ENCODE data around the gene PRKAR1B.

Gene PRKAR1B

DNA sequence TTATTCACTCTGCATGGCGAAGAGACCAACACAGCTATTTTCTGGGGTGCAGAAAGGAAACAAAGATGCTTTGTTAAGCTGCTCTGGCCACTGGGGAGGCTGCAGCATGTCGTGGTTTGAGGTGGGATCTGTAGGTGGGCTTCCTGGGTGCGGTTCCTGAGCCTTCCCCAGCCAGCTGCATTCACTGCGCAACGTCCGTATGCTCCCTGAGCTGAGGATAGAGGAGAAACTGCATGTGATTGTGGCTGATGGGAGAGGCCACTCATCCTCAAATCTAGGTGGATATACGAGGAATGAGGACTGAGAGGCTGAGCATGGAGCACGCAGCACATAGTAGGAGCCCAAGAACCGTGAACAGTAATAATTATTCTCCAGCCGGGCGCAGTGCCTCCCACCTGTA lies 10.4 kb downstream of the PRKAR1B start:
- Histone ChIP-seq H4K8ac (ENCODE audit: low read length) (no peak overlapping the region), H2AK5ac (ENCODE audit: low read length, severe bottlenecking) (no peak overlapping the region), H3K14ac (ENCODE audit: low read length in 2 of 2) (no peak overlapping the region), H2BK120ac (ENCODE audit: low read depth, low read length) (no peak overlapping the region), H2AFZ (ENCODE audit: low read depth, low read length) (no peak overlapping the region), H2BK15ac (ENCODE audit: low read depth, poor library complexity, severe bottlenecking) (no peak overlapping the region), H3K36me3 (ENCODE audit: control insufficient read depth in 1 of 2, insufficient read depth in 2 of 2, low read depth in 1 of 2, low read length in 2 of 2) (peaks cover 0 to 2% of the 10 kb centered on the region in 2 experiments), H3K4ac (ENCODE audit: low read depth in 1 of 2, low read length in 2 of 2) (no peak overlapping the region), H3K27ac (ENCODE audit: low read length, poor library complexity, severe bottlenecking) (no peak overlapping the region), H3K18ac (ENCODE audit: low read depth in 1 of 2, low read length in 2 of 2) (no peak overlapping the region), H2BK12ac (ENCODE audit: low read length in 2 of 2) (no peak overlapping the region), H3K79me1 (replicated peaks; ENCODE audit: low read length, poor library complexity, severe bottlenecking) (peaks cover 6% of the 10 kb centered on the region), H3K23ac (ENCODE audit: low read length in 2 of 2) (no peak overlapping the region), H2BK5ac (ENCODE audit: low read depth, low read length, poor library complexity, severe bottlenecking) (no peak overlapping the region), H3K9ac (ENCODE audit: low read length) (no peak overlapping the region), H4K91ac (ENCODE audit: low read length) (no peak overlapping the region), H3K9me3 (ENCODE audit: control insufficient read depth, low read length) (peaks cover 5% of the 10 kb centered on the region), H3K4me3 (ENCODE audit: insufficient read depth in 1 of 2, low read depth in 1 of 2, low read length in 2 of 2) (no peak overlapping the region), H3K27me3 (ENCODE audit: control insufficient read depth in 1 of 2, insufficient read depth in 1 of 2, low read length in 2 of 2) (peaks cover 3 to 8% of the 10 kb centered on the region in 2 experiments), H3K4me1 (ENCODE audit: control insufficient read depth, insufficient read depth, low read depth, low read length) (peaks cover 9% of the 10 kb centered on the region), H3K4me2 (ENCODE audit: low read length, poor library complexity, severe bottlenecking) (no peak overlapping the region)
- 95% methylated on average over 11 of the region's 11 CpGs for WGBS
- no peak for DNase-seq

GRCh38 chr7:716222-716621 lies 10.9 kb downstream of the PRKAR1B start:
- H2BK5ac ChIP-seq (ENCODE audit: low read depth, low read length, poor library complexity, severe bottlenecking): no peak overlapping the region

GRCh38 chr7:714251-714671 lies 12.8 kb downstream of the PRKAR1B start:
- 87% methylated on average over 13 of the region's 13 CpGs for WGBS
- H2BK120ac ChIP-seq (ENCODE audit: low read depth, low read length): no peak overlapping the region

More at GRCh38 chr7:716222-716621, 10.9 kb downstream of the PRKAR1B start:
- no peak overlapping the region for H2BK15ac ChIP-seq (ENCODE audit: low read depth, poor library complexity, severe bottlenecking)
- no peak overlapping the region for H3K23ac ChIP-seq (ENCODE audit: low read length in 2 of 2)
- no peak for DNase-seq
- no peak overlapping the region for H3K27ac ChIP-seq (ENCODE audit: low read length, poor library complexity, severe bottlenecking)
- H4K8ac ChIP-seq (ENCODE audit: low read length): no peak overlapping the region
- H4K91ac ChIP-seq (ENCODE audit: low read length): no peak overlapping the region
- peaks cover 3 to 10% of the 10 kb centered on the region in 2 experiments for H3K27me3 ChIP-seq (ENCODE audit: control insufficient read depth in 1 of 2, insufficient read depth in 1 of 2, low read length in 2 of 2)
- H2AFZ ChIP-seq (ENCODE audit: low read depth, low read length): no peak overlapping the region
- H2AK5ac ChIP-seq (ENCODE audit: low read length, severe bottlenecking): no peak overlapping the region
- H2BK12ac ChIP-seq (ENCODE audit: low read length in 2 of 2): no peak overlapping the region
- peaks cover 3% of the 10 kb centered on the region for H3K9me3 ChIP-seq (ENCODE audit: control insufficient read depth, low read length)
- H3K36me3 ChIP-seq (ENCODE audit: control insufficient read depth in 1 of 2, insufficient read depth in 2 of 2, low read depth in 1 of 2, low read length in 2 of 2): peaks cover 0 to 2% of the 10 kb centered on the region in 2 experiments
- WGBS: 89% methylated on average over 10 of the region's 10 CpGs
- no peak overlapping the region for H2BK120ac ChIP-seq (ENCODE audit: low read depth, low read length)
- H3K4ac ChIP-seq (ENCODE audit: low read depth in 1 of 2, low read length in 2 of 2): no peak overlapping the region
- H3K18ac ChIP-seq (ENCODE audit: low read depth in 1 of 2, low read length in 2 of 2): no peak overlapping the region
- H3K14ac ChIP-seq (ENCODE audit: low read length in 2 of 2): no peak overlapping the region
- no peak overlapping the region for H3K9ac ChIP-seq (ENCODE audit: low read length)
- peaks cover 6% of the 10 kb centered on the region for H3K79me1 ChIP-seq (replicated peaks; ENCODE audit: low read length, poor library complexity, severe bottlenecking)
- H3K4me1 ChIP-seq (ENCODE audit: control insufficient read depth, insufficient read depth, low read depth, low read length): peaks cover 14% of the 10 kb centered on the region
- no peak overlapping the region for H3K4me2 ChIP-seq (ENCODE audit: low read length, poor library complexity, severe bottlenecking)
- H3K4me3 ChIP-seq (ENCODE audit: insufficient read depth in 1 of 2, low read depth in 1 of 2, low read length in 2 of 2): no peak overlapping the region

GRCh38 chr7:713488-714230 lies 13.4 kb downstream of the PRKAR1B start:
- no peak overlapping the region for H4K8ac ChIP-seq (ENCODE audit: low read length)
- H3K18ac ChIP-seq (ENCODE audit: low read depth in 1 of 2, low read length in 2 of 2): no peak overlapping the region
- no peak for DNase-seq
- H3K36me3 ChIP-seq (ENCODE audit: control insufficient read depth in 1 of 2, insufficient read depth in 2 of 2, low read depth in 1 of 2, low read length in 2 of 2): peaks cover 0 to 2% of the 10 kb centered on the region in 2 experiments
- no peak overlapping the region for H3K9ac ChIP-seq (ENCODE audit: low read length)
- WGBS: 86% methylated on average over 16 of the region's 16 CpGs
- H2AK5ac ChIP-seq (ENCODE audit: low read length, severe bottlenecking): no peak overlapping the region
- peak overlapping the region in 1 of 2 experiments; percentile 9 for H3K14ac ChIP-seq (ENCODE audit: low read length in 2 of 2)
- peaks cover 3% of the 10 kb centered on the region for H3K9me3 ChIP-seq (ENCODE audit: control insufficient read depth, low read length)
- no peak overlapping the region for H3K4ac ChIP-seq (ENCODE audit: low read depth in 1 of 2, low read length in 2 of 2)
- H3K27ac ChIP-seq (ENCODE audit: low read length, poor library complexity, severe bottlenecking): no peak overlapping the region
- H2BK5ac ChIP-seq (ENCODE audit: low read depth, low read length, poor library complexity, severe bottlenecking): no peak overlapping the region
- H2BK12ac ChIP-seq (ENCODE audit: low read length in 2 of 2): no peak overlapping the region
- peaks cover 14% of the 10 kb centered on the region for H3K4me1 ChIP-seq (ENCODE audit: control insufficient read depth, insufficient read depth, low read depth, low read length)
- peaks cover 4% of the 10 kb centered on the region for H3K79me1 ChIP-seq (replicated peaks; ENCODE audit: low read length, poor library complexity, severe bottlenecking)
- H3K23ac ChIP-seq (ENCODE audit: low read length in 2 of 2): no peak overlapping the region
- H3K27me3 ChIP-seq (ENCODE audit: control insufficient read depth in 1 of 2, insufficient read depth in 1 of 2, low read length in 2 of 2): peaks cover 3 to 13% of the 10 kb centered on the region in 2 experiments
- H3K4me3 ChIP-seq (ENCODE audit: insufficient read depth in 1 of 2, low read depth in 1 of 2, low read length in 2 of 2): no peak overlapping the region
- H4K91ac ChIP-seq (ENCODE audit: low read length): no peak overlapping the region
- no peak overlapping the region for H2BK15ac ChIP-seq (ENCODE audit: low read depth, poor library complexity, severe bottlenecking)
- H2AFZ ChIP-seq (ENCODE audit: low read depth, low read length): no peak overlapping the region
- no peak overlapping the region for H2BK120ac ChIP-seq (ENCODE audit: low read depth, low read length)
- no peak overlapping the region for H3K4me2 ChIP-seq (ENCODE audit: low read length, poor library complexity, severe bottlenecking)

More at GRCh38 chr7:714251-714671, 12.8 kb downstream of the PRKAR1B start:
- no peak overlapping the region for H2BK15ac ChIP-seq (ENCODE audit: low read depth, poor library complexity, severe bottlenecking)
- peaks cover 0 to 2% of the 10 kb centered on the region in 2 experiments for H3K36me3 ChIP-seq (ENCODE audit: control insufficient read depth in 1 of 2, insufficient read depth in 2 of 2, low read depth in 1 of 2, low read length in 2 of 2)
- H3K4me2 ChIP-seq (ENCODE audit: low read length, poor library complexity, severe bottlenecking): no peak overlapping the region
- peaks cover 14% of the 10 kb centered on the region for H3K4me1 ChIP-seq (ENCODE audit: control insufficient read depth, insufficient read depth, low read depth, low read length)
- no peak overlapping the region for H2AFZ ChIP-seq (ENCODE audit: low read depth, low read length)
- no peak overlapping the region for H3K9ac ChIP-seq (ENCODE audit: low read length)
- H3K79me1 ChIP-seq (replicated peaks; ENCODE audit: low read length, poor library complexity, severe bottlenecking): peaks cover 4% of the 10 kb centered on the region
- peaks cover 3 to 13% of the 10 kb centered on the region in 2 experiments for H3K27me3 ChIP-seq (ENCODE audit: control insufficient read depth in 1 of 2, insufficient read depth in 1 of 2, low read length in 2 of 2)
- H3K18ac ChIP-seq (ENCODE audit: low read depth in 1 of 2, low read length in 2 of 2): no peak overlapping the region
- H4K8ac ChIP-seq (ENCODE audit: low read length): no peak overlapping the region
- H3K9me3 ChIP-seq (ENCODE audit: control insufficient read depth, low read length): peaks cover 3% of the 10 kb centered on the region
- H2BK12ac ChIP-seq (ENCODE audit: low read length in 2 of 2): no peak overlapping the region
- no peak overlapping the region for H2AK5ac ChIP-seq (ENCODE audit: low read length, severe bottlenecking)
- no peak for DNase-seq
- peak overlapping the region; percentile 3 for H4K91ac ChIP-seq (ENCODE audit: low read length)
- no peak overlapping the region for H2BK5ac ChIP-seq (ENCODE audit: low read depth, low read length, poor library complexity, severe bottlenecking)
- H3K14ac ChIP-seq (ENCODE audit: low read length in 2 of 2): no peak overlapping the region
- no peak overlapping the region for H3K4me3 ChIP-seq (ENCODE audit: insufficient read depth in 1 of 2, low read depth in 1 of 2, low read length in 2 of 2)
- no peak overlapping the region for H3K27ac ChIP-seq (ENCODE audit: low read length, poor library complexity, severe bottlenecking)
- H3K4ac ChIP-seq (ENCODE audit: low read depth in 1 of 2, low read length in 2 of 2): no peak overlapping the region
- no peak overlapping the region for H3K23ac ChIP-seq (ENCODE audit: low read length in 2 of 2)
